ENCODE measurements around the gene CPLX3. TPM values are rescaled to one million over a fixed set of nuclear protein-coding genes. Genes with fewer than 3 reads are reported as not detected.
A peak's percentile ranks its signal among the peaks of the same experiment; 100 is the strongest.

Gene CPLX3
- total RNA-seq, 1 donor from 2014 or later: 0.82 TPM

- FAIRE-seq (no peak), DNase-seq (ENCODE audit: low spot score in 2 of 2) (no peak)
Measured at GRCh38 chr15:74866090-74866489, 39.7 kb downstream of the CPLX3 start.

- DNase-seq (ENCODE audit: low spot score in 2 of 2) (no peak), FAIRE-seq (no peak)
Measured at GRCh38 chr15:74867466-74868038, 41.1 kb downstream of the CPLX3 start.

- DNase-seq (ENCODE audit: low spot score in 2 of 2): no peak
- no peak for FAIRE-seq
Measured at GRCh38 chr15:74868059-74868458, 41.6 kb downstream of the CPLX3 start.

- DNase-seq (ENCODE audit: low spot score in 2 of 2) (no peak), FAIRE-seq (no peak)
Measured at GRCh38 chr15:74869372-74869725, 42.9 kb downstream of the CPLX3 start.

GRCh38 chr15:74869726-74870407, 43.4 kb downstream of the CPLX3 start:
- FAIRE-seq: no peak
- DNase-seq (ENCODE audit: low spot score in 2 of 2): no peak

GRCh38 chr15:74870436-74871215, 44.2 kb downstream of the CPLX3 start:
- FAIRE-seq: no peak
- DNase-seq (ENCODE audit: low spot score in 2 of 2): no peak

GRCh38 chr15:74872702-74873035, 46.2 kb downstream of the CPLX3 start:
- FAIRE-seq: no peak

GRCh38 chr15:74873036-74873755, 46.8 kb downstream of the CPLX3 start, which contains the start of gene SCAMP2:
Gene SCAMP2 (minus strand): TSS chr15:74873365. CDS start chr15:74873255, 110 bp downstream.
- FAIRE-seq (no peak), DNase-seq (ENCODE audit: low spot score in 2 of 2) (peak; percentile 90 to 95)

More at GRCh38 chr15:74872702-74873035, 46.2 kb downstream of the CPLX3 start:
- no peak for DNase-seq (ENCODE audit: low spot score in 2 of 2)

- FAIRE-seq (no peak), DNase-seq (ENCODE audit: low spot score in 2 of 2) (no peak)
Measured at GRCh38 chr15:74873756-74874424, 47.5 kb downstream of the CPLX3 start.

- FAIRE-seq (no peak), DNase-seq (ENCODE audit: low spot score in 2 of 2) (no peak)
Measured at GRCh38 chr15:74878273-74878672, 51.8 kb downstream of the CPLX3 start.

Small RNA genes within 50 kb of the gene (small RNA-seq; reads per million reads assigned to genes)
- not detected for gene CPLX3
- gene MIR4513: not detected
- gene MIR6882: 0.28 reads per million, percentile 10 among the genes with 10 or more reads in this experiment

Other genes with a start within 250 kb of the CPLX3 start
- gene CLK3, start 210.8 kb upstream of the CPLX3 start, total RNA-seq: 26.5 TPM
- 12.2 TPM for gene EDC3, start 130.6 kb upstream of the CPLX3 start, total RNA-seq
- 0.41 TPM for gene CYP1A1, start 101.1 kb upstream of the CPLX3 start, total RNA-seq
- not detected for gene CYP1A2, start 77.8 kb upstream of the CPLX3 start, total RNA-seq
- 26.5 TPM for gene CSK, start 44.5 kb upstream of the CPLX3 start, total RNA-seq
- not detected for gene LMAN1L, start 13.8 kb upstream of the CPLX3 start, total RNA-seq
- gene ULK3, start 16.5 kb downstream of the CPLX3 start, total RNA-seq: 30.6 TPM
- 4.5 TPM for gene SCAMP2, start 46.7 kb downstream of the CPLX3 start, total RNA-seq
- 26.1 TPM for gene MPI, start 63.4 kb downstream of the CPLX3 start, total RNA-seq
- 52.2 TPM for gene FAM219B, start 80.2 kb downstream of the CPLX3 start, total RNA-seq
- gene COX5A, start 111.4 kb downstream of the CPLX3 start, total RNA-seq: 46.9 TPM
- gene RPP25, start 130.1 kb downstream of the CPLX3 start, total RNA-seq: 7.3 TPM
- 42.8 TPM for gene SCAMP5, start 168.9 kb downstream of the CPLX3 start, total RNA-seq
- gene PPCDC, start 197.0 kb downstream of the CPLX3 start, total RNA-seq: 3.7 TPM